ENCODE results near the gene PDZRN3.
"Not testable (repeated sequence)": the region's sequence is repeated elsewhere in the genome, so short reads cannot be mapped to it uniquely, and the experiment has no call there.

PDZRN3 gene

GRCh38 chr3:73586190-73586589 is 38.6 kb downstream of the PDZRN3 start:
- DNase-seq, result no peak

- no peak for DNase-seq
These were observed 39.9 kb downstream of the PDZRN3 start for GRCh38 chr3:73584873-73585272.

DNA sequence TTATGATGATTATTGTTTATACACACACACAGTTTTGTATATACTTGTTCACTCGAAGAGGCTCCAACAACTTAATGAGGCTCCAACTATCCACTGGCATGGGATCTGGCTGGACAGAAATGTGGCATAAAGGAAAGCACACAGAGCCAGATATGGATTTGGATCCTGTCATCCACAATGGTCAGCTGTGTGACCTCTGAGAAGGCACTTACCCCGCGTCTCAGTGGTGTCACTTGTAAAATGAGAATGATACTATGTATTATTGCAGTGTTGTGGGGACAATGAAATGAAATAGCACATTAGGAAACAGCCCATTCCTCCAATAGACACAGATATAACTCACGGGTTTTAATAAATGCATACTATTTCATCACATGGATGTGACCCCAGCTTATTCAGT is 42.2 kb downstream of the PDZRN3 start:
- no peak for DNase-seq

GRCh38 chr3:73581134-73581846 is 43.5 kb downstream of the PDZRN3 start:
- DNase-seq, result no peak

DNA sequence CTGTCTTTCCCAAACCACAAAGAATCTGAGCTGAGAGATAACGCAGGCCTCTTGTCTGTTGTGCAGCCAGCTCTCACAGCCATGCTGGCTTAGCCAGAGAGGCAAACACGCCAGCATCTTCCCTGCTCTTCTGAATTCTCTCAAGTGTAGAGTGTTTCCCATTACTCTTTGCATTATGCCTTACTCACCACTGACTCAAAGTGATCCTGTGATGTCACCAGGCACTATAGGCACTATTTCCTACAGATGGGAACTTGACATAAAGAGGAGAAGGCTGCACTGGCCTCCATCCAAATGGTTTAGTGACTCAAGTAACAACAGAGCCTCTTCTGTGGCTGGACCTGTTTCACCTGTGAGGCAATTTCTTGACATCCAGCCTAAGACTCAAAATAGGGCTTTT is 44.4 kb downstream of the PDZRN3 start:
- no peak for DNase-seq

DNA sequence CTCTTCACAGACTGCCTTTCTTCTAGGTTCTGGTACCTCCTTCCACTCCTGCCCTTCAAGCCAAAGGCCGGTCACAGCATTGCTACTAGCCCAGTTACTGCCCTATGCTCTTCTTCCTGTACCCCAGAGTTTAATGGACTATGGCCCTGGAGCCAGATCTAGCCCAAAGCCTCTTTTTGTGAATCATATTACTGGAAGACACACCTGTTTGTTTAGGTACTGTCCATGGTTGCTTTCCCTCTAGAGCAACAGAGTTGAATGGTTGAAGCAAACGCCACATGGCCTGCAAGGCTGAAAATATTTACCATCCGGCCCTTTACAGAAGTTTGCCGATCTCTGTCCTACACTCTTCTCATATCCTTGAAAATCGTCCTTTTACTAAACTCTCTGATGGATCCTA is 47.0 kb downstream of the PDZRN3 start:
- DNase-seq, result no peak

- no peak for DNase-seq
These were observed 47.7 kb downstream of the PDZRN3 start for GRCh38 chr3:73576999-73577461.

GRCh38 chr3:73575953-73576352 is 48.8 kb downstream of the PDZRN3 start:
- no peak for DNase-seq

- DNase-seq, result no peak
These were observed 49.2 kb downstream of the PDZRN3 start for GRCh38 chr3:73575519-73575918.

GRCh38 chr3:73573204-73573603 is 51.5 kb downstream of the PDZRN3 start:
- DNase-seq, result no peak

- DNase-seq, result no peak
These were observed 52.4 kb downstream of the PDZRN3 start for GRCh38 chr3:73572368-73572767.

DNA sequence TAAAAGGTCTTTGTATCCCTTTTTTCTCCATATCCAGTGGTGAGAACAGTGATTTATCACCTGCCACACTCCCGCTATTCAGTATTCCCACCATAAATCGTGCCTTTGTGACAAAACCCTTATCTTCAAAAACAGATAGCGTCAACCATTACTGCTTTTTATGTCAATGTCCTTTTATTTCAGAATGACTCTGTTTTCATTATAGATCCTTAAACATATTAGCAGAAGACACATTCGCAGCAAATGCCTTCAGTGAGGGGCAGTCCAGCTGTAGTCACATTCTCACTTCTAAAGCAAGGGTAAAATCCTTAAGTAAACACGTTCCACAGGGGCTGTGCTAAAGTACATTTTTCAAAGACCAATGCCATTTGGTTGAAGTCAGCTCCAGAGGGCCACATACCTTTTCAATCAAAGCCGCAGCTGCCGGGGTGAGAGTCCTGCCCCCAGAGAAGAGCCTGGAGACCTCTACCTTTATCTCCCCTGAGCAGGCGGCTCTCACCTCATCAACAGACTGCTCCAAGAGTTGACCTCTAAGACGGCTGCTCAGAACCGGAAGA is 53.4 kb downstream of the PDZRN3 start:
- no peak for DNase-seq

DNA sequence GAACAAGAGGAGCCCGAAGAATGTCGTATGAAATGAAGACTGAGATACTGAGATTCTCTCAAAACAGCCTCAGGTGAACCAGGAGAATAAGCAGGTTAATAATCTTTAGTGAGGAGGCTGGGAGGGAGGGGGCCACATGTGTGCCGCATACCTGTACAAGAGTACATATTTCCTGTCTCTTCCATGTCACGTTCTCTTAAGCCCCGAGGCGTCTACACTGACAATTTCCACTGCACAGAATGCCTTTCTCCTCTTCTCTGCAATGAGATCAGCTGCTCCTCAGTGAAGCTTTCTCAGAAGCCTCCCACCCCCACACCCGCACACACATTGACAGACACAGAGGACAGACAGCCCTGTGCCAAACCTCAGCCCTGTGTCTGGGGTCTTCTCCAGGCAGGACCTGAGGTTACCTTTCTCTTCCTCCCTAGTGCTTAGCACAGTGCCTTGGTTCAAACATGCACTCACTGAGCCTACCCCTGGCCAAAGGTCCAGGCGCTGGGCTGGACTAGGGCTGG is 55.4 kb downstream of the PDZRN3 start:
- no peak for DNase-seq

DNA sequence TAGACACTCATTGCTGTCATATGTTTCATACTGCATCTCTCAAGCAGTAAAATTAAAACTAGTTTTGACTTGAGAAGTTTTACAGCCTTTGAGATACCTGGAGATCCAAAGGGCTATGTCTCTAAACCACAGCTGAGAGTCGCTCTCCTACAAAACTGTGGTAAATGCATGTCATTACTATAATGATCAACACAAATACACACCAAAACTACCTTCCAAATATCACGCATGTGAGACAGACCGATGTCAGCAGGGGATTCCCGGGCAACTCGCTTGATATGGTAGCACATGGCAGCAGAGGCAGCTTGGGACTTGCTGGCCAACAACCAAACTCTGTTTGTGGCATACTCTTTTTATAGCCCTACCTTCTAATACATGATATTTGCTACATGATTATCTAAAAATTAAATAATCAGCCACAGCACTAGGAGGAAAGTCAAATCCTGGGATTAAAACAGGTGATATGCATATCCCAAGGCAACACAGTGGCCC is 56.3 kb downstream of the PDZRN3 start:
- no peak for DNase-seq

- not testable (repeated sequence) for DNase-seq
These were observed 59.4 kb downstream of the PDZRN3 start for GRCh38 chr3:73565374-73565773.

- no peak for DNase-seq
These were observed 60.7 kb downstream of the PDZRN3 start for GRCh38 chr3:73563896-73564582.

DNA sequence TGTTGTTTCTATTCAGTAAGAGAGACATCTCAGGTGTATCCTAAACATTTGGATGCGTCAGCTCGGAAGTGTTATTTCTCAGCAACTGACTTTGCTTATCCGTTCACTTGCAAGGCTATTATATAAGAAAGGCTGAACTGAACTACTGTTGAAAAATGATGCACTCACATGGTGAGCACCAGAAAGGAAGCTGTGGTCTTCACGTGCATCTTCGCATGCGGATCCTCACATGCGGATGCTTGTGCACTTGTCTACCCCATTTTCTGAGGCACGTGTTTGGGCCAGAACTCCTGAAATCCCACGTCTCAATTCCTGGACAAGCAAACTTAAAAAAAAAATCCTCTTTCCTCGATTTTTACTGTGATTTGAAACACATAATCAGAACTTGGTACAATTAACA is 63.2 kb downstream of the PDZRN3 start:
- DNase-seq, result no peak

GRCh38 chr3:73559749-73560148 is 65.0 kb downstream of the PDZRN3 start:
- no peak for DNase-seq

- DNase-seq, result no peak
These were observed 66.0 kb downstream of the PDZRN3 start for GRCh38 chr3:73558727-73559075.

GRCh38 chr3:73557986-73558726 is 66.6 kb downstream of the PDZRN3 start:
- DNase-seq, result no peak

DNA sequence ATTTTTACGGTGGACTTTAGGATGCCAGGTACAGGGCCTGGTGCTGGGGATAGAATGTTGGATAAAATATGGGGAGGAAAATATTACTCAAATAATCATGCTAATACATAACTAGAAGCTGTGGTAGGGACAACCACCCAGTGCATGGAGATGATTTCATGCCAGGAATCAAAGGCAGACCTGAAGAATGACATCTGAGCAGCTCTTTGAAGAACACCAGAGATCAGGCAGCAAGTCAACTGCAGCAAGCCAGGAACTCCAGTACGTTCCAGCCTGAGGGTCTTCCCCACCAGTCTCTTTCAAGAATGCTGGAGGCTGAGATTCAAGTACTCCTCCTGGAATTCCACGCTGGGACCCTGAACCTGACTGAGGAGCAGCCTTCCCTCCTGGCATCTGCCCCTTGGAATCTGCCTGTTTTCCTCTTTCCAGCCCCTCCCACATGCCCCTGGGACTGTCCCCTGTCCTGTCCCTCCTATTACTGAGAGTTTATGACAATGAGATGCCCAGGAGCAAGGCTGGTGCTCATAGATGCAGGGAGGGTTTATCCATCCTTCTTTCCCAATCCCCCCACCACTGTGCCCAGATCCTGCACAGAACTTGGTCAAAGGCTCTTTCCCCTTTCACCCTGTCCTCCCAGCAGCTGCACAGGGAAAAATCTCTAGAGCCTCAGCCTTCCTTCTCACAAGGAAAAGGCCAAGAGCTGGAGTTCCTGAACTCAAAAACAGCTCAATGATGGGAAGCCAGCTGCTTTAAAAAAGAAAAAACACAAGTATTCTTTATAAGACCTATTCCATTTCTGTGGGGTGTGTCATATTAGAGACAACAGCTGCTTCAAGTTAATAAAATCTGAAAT is 68.0 kb downstream of the PDZRN3 start:
- no peak for DNase-seq

DNA sequence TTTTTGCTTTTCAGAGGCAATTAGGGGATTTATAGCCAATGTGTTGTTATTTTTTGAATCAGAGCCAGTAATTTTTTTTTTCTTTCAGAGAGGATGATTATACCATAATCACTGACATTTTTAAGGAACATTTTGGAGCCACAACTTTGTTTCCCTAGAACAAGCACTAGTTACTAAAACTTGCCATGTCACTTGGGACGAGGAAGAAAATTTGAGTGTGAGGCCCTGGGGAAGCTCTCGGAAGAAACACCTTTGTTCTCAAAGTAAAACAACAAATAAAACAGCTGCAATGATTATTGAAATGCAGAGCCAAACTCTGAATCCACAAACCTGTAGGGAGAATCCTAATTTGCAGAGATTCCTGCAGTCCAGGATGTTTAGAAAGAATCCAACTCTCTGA is 69.7 kb downstream of the PDZRN3 start:
- DNase-seq, result no peak

Measured in CD4-positive, alpha-beta T cell treated with Interleukin-10 for 1 hour (primary cell).